Right cardiac atrium (tissue), 5 donors: Measurements from ENCODE around the gene KCNAB3. TPM values are rescaled to one million over a fixed set of nuclear protein-coding genes. Genes with fewer than 3 reads are reported as not detected.

Source experiments
- polyA plus RNA-seq: library from polyadenylated mRNA; stranded (reverse); fragments of 200-250 nt; gene quantifications from one replicate; pipeline ENCODE4 v1.2.3, GENCODE V29; 2013
- total RNA-seq, 4 donors: library from RNA; stranded (reverse); fragmentation: NEBNext Ultra II Directional; extraction: Animal tissue kit (Norgen Biotek cat#: 25700); gene quantifications; one replicate each; pipeline ENCODE4 v1.2.1, GENCODE V29; 2021
- donor health status: healthy with polysubstance abuse.
- donor health status: DM: no; HTN: yes; CAD: no.
- donor health status: DM: no; HTN: no; CAD: no.
- donor health status: DM: no; HTN: yes; CAD: no; lungs with severe emphysema.
- donor health status: DM: yes; HTN: yes; CAD: no.

The KCNAB3 gene
- total and polyA plus RNA-seq, 5 donors, result 0.50 to 1.2 (median 0.67) TPM

Other genes with a start within 250 kb of the KCNAB3 start
- 10 to 100 TPM; 13.2 to 16.3 (median 14.2) TPM for gene TP53, start 242.4 kb downstream of the KCNAB3 start, total RNA-seq
- gene TP53, start 242.4 kb downstream of the KCNAB3 start, polyA plus RNA-seq, result 6.1 TPM
- gene WRAP53, start 241.4 kb downstream of the KCNAB3 start, total RNA-seq, result 1 to 10 TPM; 4.0 to 6.3 (median 4.9) TPM
- gene WRAP53, start 241.4 kb downstream of the KCNAB3 start, polyA plus RNA-seq, result 5.1 TPM
- under 1 TPM; 0.31 to 0.97 (median 0.54) TPM for gene EFNB3, start 224.7 kb downstream of the KCNAB3 start, total RNA-seq
- 0.59 TPM for gene EFNB3, start 224.7 kb downstream of the KCNAB3 start, polyA plus RNA-seq
- gene DNAH2, start 212.1 kb downstream of the KCNAB3 start, total RNA-seq, result under 1 TPM in 3 of 4 donors, not detected in 1; 0.03 to 0.22 (median 0.06) TPM
- 0.11 TPM for gene DNAH2, start 212.1 kb downstream of the KCNAB3 start, polyA plus RNA-seq
- 10 to 100 TPM; 25.7 to 28.1 (median 27.5) TPM for gene KDM6B, start 95.6 kb downstream of the KCNAB3 start, total RNA-seq
- gene KDM6B, start 95.6 kb downstream of the KCNAB3 start, polyA plus RNA-seq, result 18.6 TPM
- gene TMEM88, start 74.8 kb downstream of the KCNAB3 start, total RNA-seq, result 10 to 100 TPM in 3 of 4 donors, 1 to 10 TPM in 1; 9.0 to 24.6 (median 16.3) TPM
- gene TMEM88, start 74.8 kb downstream of the KCNAB3 start, polyA plus RNA-seq, result 74.5 TPM
- 100 to 1,000 TPM in 1 of 4 donors, 10 to 100 TPM in 3; 59.9 to 103 (median 95.6) TPM for gene NAA38, start 72.3 kb downstream of the KCNAB3 start, total RNA-seq
- gene NAA38, start 72.3 kb downstream of the KCNAB3 start, polyA plus RNA-seq, result 160 TPM
- 10 to 100 TPM; 12.6 to 16.2 (median 15.4) TPM for gene CYB5D1, start 71.9 kb downstream of the KCNAB3 start, total RNA-seq
- 12.1 TPM for gene CYB5D1, start 71.9 kb downstream of the KCNAB3 start, polyA plus RNA-seq
- gene CHD3, start 41.1 kb downstream of the KCNAB3 start, total RNA-seq, result 10 to 100 TPM; 31.2 to 38.8 (median 35.0) TPM
- gene CHD3, start 41.1 kb downstream of the KCNAB3 start, polyA plus RNA-seq, result 45.3 TPM
- 1 to 10 TPM in 3 of 4 donors, under 1 TPM in 1; 0.89 to 2.1 (median 1.5) TPM for gene RNF227, start 13.6 kb downstream of the KCNAB3 start, total RNA-seq
- gene RNF227, start 13.6 kb downstream of the KCNAB3 start, polyA plus RNA-seq, result 1.5 TPM
- 100 to 1,000 TPM in 3 of 4 donors, 10 to 100 TPM in 1; 73.4 to 109 (median 104) TPM for gene TRAPPC1, start 2.1 kb upstream of the KCNAB3 start, total RNA-seq
- gene TRAPPC1, start 2.1 kb upstream of the KCNAB3 start, polyA plus RNA-seq, result 135 TPM
- gene CNTROB, start 2.4 kb upstream of the KCNAB3 start, total RNA-seq, result 10 to 100 TPM in 3 of 4 donors, 1 to 10 TPM in 1; 9.6 to 14.6 (median 10.4) TPM
- gene CNTROB, start 2.4 kb upstream of the KCNAB3 start, polyA plus RNA-seq, result 9.6 TPM
- gene GUCY2D, start 72.8 kb upstream of the KCNAB3 start, total RNA-seq, result under 1 TPM in 3 of 4 donors, not detected in 1; 0.23 to 0.85 (median 0.31) TPM
- 0.09 TPM for gene GUCY2D, start 72.8 kb upstream of the KCNAB3 start, polyA plus RNA-seq
- gene ALOX15B, start 109.2 kb upstream of the KCNAB3 start, total RNA-seq, result under 1 TPM; 0.25 to 0.68 (median 0.46) TPM
- 0.54 TPM for gene ALOX15B, start 109.2 kb upstream of the KCNAB3 start, polyA plus RNA-seq
- gene ALOX12B, start 157.9 kb upstream of the KCNAB3 start, total RNA-seq, result under 1 TPM in 1 of 4 donors, not detected in 3; 0.71 TPM
- gene ALOX12B, start 157.9 kb upstream of the KCNAB3 start, polyA plus RNA-seq, result not detected
- not detected for gene ALOXE3, start 188.7 kb upstream of the KCNAB3 start, total RNA-seq
- not detected for gene ALOXE3, start 188.7 kb upstream of the KCNAB3 start, polyA plus RNA-seq
- gene HES7, start 194.2 kb upstream of the KCNAB3 start, total RNA-seq, result under 1 TPM; 0.62 to 0.76 (median 0.73) TPM
- 0.25 TPM for gene HES7, start 194.2 kb upstream of the KCNAB3 start, polyA plus RNA-seq
- gene PER1, start 222.5 kb upstream of the KCNAB3 start, total RNA-seq, result 100 to 1,000 TPM in 3 of 4 donors, 10 to 100 TPM in 1; 96.2 to 150 (median 124) TPM
- 110 TPM for gene PER1, start 222.5 kb upstream of the KCNAB3 start, polyA plus RNA-seq
- 10 to 100 TPM; 68.7 to 74.9 (median 71.8) TPM for gene VAMP2, start 233.1 kb upstream of the KCNAB3 start, total RNA-seq
- 50.2 TPM for gene VAMP2, start 233.1 kb upstream of the KCNAB3 start, polyA plus RNA-seq
- gene TMEM107, start 246.5 kb upstream of the KCNAB3 start, total RNA-seq, result 10 to 100 TPM in 2 of 4 donors, 1 to 10 TPM in 2; 7.1 to 11.4 (median 9.2) TPM
- gene TMEM107, start 246.5 kb upstream of the KCNAB3 start, polyA plus RNA-seq, result 7.2 TPM